HG03159 (cell line): ENCODE data around the gene TCP11L2.
"Not testable (repeated sequence)": the region's sequence is repeated elsewhere in the genome, so short reads cannot be mapped to it uniquely, and the experiment has no call there.

Source experiments
- ATAC-seq: cut with Tn5 transposase; IDR thresholded peaks from one replicate; pipeline ENCODE4 v1.9.1; 2021; ENCODE audit warnings: mild to moderate bottlenecking, moderate library complexity; ENCODE audit not compliant: unreplicated experiment

TCP11L2 gene

DNA sequence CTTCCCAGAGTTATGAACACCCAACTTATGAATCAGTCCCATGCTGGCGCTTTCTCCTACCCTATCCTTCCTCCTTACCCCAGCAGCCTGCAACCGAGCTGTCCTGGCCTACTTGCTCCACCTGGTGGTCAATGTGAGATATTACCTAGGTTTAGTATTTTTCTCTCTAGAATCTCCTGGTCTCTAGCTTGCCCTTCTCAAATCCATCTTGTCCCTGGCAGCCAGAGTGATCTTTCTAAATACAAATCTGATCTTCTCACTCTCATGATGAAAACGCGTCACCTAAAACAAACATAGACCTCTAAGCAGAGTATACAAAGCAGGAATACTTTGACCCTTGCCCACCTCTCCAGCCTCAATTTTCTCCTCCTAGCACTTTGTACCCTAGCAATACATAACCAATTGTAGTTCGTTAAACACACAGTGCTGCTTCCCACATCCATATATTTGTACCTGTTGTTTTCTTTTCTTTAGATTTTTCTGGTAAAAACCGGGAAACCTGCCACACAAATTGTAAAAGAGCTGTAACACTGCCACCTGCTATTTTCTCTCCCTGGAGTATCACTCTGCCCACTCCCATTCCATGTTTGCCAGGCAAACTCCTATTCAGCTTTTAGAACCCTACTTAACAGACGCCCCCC is 20.0 kb upstream of the TCP11L2 start:
- peak; percentile 61 for ATAC-seq

DNA sequence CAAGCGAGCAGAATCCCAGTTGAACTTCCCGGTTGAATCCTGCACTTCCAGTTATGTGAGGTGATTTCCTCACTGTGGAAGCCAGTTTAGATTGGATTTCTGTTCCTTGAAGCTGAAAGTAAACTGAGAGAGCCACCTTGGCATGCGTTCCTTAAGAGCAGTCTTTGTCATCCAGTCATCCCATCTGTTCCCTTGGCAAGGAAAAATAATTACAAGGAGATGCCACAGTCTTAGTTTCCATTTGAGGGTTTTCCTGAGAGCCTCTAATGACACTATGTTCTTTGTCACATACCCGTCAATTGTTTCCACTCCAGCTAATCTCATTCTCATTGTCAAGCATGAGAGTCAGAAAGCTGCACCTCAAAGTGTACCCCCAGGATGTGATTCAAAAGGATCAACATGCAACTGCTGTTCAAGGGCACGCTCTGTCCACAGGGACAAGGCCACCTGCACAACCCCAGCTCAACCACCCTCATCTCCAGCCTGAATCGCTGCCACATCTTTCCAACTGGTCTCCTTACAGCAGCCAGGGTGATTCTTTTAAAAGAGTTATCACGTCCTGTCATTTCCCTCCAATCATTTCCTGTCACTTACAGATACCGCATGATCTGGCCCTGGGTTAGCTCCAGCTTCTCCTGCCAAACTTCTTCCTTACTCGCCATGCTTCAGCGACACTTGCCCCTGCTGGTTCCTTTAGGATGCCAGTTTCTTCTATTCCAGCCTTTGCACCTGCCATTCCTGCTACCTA is 18.0 kb upstream of the TCP11L2 start:
- no peak for ATAC-seq

DNA sequence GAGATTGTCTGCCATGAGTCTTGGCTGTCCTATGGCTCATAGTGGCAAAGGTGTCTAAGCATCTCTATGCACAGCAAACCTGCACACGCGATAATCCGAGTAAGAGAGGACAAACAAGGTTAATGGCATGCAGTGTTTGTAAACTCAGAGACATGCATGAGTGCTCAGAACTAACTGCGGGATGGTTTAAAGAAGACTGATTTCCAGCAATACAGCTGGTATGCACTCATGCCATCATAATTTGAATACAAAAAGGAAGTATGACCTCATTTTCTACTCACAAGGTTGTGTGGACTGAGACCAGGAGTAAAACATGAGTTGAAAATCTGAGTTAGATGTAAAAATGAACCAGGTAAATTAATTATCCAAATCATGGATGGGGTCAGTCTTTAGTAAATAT is 16.6 kb upstream of the TCP11L2 start:
- ATAC-seq: peak; percentile 52

DNA sequence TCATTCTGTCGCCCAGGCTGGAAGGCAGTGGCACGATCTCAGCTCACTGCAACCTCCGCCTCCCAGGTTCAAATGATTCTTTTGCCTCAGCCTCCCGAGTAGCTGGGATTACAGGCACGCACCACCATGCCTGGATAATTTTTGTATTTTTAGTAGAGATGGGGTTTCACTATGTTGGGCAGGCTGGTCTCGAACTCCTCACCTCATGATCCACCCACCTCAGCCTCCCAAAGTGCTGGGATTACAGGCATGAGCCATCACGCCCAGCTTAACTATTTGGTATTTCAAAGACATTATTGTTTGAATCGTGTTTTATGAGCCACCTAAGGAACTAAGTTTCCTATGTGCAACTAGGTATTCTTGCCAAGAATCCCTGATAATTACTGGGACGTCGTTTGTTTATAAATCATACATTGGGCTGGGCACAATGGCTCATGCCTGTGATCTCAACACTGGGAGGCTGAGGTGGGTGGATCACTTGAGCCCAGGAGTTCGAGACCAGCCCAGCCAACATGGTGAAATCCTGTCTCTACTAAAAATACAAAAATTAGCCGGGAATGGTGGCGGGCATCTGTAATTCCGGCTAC is 15.9 kb upstream of the TCP11L2 start:
- not testable (repeated sequence) for ATAC-seq

DNA sequence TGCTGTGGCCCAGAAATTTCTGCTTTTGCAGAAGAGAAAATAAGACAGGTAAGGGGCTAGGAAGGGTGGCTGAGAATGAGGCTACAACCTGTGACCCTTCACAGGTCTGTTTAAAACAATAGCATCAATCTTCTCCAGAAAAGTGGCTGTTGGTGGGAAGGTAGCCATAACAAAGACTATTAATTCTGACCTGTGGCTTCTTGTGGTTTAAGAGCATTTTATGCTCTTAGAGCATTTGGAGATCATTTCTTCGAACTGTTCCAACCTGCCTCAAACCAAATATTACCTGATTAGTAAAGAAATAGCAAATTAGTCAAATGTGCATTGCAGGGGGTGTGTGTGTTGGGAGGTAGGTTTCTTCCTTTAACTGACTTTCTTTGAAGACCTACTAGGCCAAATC is 15.2 kb upstream of the TCP11L2 start:
- ATAC-seq: no peak

DNA sequence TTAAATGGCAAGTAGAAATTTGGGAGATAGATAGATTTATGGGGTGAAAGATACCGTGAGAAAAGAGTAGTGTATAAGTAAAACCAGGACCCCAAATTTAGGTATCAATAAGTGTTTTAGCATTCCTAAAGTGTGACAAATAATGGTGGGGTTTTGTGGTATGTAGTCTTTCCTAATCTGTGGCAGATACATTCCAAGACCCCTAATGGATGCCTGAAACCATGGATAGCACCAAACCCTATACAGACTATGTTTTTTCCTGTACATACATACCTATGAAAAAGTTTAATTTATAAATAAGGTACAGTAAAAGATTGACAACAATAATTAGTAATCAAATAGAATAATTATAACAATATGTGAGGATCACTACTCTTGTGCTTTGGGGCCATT is 14.4 kb upstream of the TCP11L2 start:
- no peak for ATAC-seq

DNA sequence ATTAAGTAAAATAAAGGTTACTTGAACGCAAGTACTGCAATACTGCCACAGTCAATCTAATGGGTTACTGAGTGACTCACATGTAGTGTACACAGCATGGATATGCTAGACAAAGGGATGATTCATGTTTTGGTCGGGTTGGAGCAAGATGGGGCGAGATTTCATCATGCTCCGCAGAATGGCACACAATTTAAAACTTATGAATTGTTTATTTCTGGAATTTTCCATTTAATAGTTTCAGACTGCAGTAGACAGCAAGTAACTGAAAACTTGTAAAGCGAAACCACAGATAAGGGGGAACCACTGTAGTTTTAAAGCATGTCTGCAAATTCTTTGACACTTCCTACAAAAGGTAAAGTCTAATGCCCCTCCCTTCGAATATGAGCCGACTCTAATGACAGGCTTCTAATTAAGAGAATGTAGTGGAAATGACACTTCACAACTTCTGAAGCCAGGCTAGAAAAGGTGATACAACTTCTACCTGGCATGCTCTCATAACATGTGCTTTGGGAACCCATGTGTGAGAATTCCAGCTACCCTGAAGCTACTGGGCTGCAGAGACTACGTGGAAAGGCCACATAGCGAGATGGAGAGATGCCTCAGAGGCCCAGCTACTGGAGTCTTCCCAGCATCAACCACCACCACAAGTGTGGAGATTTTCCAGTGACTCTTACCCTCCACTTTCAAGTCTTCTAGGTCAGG is 13.9 kb upstream of the TCP11L2 start:
- ATAC-seq: no peak

DNA sequence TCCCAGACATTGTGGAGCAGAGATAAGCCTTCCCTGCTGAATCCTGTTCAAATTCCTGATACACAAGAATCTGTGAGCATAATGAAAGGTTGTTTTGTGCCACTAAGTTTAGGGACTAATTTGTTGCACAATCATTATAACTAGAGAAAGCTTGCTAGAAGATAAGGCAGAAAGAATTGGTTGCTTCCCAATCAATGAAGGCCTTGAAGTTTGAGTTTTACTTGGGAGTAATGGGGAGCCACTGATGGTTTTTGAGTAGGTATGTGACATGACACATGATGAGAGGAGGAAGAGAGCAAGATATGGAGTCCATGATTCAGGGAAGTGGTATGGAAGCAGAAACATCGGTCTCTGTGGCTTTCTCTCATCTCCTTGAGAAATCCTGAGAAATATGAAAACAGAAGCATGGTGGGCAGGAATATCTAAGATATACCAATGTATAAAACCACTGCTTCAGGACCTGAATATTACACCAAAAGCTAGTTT is 13.3 kb upstream of the TCP11L2 start:
- no peak for ATAC-seq

DNA sequence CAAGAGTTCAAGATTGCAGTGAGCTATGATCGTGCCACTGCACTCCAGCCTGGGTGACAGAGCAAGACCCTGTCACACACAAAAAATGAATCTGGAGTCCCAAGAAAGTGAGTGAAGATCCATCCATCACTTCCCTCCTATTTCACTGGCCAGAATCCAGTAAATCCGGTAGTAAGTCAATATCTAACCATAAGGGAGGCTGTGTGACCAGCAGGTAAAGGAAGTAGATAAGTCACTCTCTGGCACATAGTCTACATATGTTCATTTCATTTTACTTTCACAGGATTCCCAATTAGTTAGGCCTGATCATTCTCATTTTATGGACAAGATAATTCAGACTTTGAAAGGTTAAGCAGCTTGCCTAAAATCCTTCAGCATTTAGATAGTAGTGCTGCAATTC is 11.9 kb upstream of the TCP11L2 start:
- no peak for ATAC-seq

DNA sequence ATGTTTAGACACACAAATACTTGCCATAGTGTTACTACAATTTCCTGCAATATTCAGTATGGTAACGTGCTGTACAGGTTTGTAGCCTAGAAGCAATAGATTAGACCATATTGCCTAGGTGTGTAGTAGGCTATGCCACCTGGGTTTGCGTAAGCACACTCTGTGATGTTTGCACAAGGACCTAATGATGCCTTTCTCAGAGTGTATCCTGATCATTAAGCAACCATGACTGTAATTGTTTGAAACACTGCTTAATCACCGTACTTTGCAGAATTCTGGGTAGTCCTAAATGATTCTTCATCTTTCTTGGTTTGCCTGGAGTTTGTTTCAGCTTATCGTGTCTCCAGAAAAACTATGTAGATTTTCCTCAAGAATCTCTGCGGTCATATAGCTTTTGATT is 11.2 kb upstream of the TCP11L2 start:
- no peak for ATAC-seq

DNA sequence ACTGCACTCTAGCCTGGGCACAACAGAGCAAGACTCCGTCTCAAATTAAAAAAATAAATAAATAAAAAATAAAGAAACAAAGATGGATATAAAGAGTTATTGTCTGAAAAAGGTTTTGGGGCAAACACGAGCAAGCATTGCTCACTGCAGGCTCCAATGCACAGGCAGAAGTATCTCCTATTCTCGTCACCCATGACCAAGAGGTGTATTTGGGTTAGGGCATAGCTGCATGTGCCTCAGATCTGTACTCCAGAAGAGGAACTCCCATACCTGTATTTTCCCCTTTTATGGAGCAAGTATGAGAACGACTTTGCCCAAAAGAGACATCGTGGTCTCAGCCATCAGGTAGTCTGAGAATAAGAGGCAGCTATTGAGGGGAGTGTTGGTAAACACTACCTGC is 10.2 kb upstream of the TCP11L2 start:
- ATAC-seq: no peak

DNA sequence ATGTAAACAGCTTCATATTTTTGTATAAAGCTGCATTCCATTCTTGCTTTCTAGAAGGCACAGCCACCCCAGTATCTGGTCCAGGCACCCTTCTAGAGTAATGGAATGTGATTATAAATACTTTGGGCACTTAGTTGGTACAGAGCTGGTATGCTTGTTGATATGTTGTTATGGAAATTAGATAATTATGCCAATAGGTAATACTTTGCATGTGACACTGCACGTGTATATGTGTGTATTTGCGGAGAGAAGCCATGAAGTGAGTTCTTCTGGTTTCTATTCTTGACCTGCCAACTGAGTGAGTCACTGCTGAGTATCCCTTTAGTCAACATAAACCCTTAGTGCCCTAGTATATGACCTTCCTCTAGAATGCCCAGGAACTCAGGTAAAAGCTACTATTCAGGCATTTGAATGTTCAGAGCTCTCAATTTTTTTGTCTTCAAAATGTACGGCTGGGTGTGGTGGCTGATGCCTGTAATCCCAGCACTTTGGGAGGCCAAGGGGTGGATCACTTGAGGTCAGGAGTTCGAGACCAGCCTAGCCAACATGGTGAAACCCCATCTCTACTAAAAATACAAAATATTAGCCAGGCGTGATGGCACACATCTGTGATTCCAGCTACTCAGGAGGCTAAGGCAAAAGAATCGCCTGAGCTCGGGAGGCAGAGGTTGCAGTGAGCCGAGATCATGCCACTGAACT is 6.2 kb upstream of the TCP11L2 start:
- ATAC-seq: no peak

DNA sequence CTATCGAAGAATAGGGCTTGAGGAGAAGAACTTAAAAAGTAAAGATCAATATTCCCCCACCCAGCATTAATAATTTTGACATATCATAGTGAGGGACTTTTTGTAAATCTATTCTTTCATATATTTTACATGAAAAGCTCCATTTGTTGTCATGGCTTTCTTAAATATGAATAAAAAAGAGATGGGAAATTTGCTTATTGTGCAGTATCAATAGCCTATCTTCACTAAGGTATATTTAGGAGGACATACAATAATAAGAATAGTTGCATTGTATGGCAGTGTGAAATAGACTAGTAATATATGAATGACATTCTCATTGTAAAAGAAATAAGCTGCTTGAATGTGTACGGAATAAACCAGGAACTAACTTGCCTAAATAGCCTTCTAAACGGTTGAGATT is 5.5 kb upstream of the TCP11L2 start:
- no peak for ATAC-seq

DNA sequence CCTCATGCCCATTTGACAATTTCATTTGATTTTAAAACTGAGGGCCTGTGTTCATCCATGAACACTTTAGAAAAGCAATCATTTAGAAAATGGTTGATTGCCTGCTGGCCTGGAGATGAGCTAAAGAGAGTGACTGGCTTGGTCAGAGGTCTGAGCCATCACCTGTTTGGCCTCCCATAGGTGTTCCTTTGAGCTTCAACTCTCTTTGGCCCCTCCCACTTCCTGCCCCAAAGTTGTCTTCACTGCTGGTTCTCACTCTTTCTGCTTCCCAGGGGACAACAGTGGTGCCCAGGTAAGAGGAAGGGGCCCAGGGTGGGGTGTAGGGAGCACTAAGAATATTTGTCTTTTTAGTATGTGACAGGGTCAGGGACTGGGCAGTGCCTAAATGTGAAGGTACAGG is 4.9 kb upstream of the TCP11L2 start:
- ATAC-seq: no peak

DNA sequence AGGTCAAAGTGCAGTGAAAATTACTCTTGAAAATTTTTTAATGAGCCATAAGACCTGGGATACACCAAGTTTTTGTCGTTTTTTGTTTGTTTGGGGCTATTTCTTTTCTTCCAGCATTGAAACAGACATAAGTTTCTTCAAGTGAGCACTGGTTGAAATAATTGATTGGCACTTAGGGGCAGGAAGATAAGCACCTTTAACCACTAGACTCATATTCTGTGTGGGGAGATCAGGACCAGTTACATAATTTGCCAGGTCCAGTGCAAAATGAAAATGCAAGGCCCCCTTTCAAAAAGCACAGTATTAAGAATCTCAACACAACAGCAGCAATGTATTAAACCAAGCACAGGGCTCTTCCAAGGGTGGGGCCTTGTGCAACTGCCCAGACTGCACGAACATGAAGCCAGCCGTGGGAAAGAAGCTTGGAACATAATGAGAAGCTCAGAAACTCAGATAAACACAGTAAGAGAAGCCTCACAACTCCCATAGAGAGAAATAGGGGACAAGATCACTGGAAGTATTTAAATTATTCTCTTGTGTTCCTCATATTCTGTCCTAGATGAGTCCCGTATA is 3.2 kb upstream of the TCP11L2 start:
- no peak for ATAC-seq

DNA sequence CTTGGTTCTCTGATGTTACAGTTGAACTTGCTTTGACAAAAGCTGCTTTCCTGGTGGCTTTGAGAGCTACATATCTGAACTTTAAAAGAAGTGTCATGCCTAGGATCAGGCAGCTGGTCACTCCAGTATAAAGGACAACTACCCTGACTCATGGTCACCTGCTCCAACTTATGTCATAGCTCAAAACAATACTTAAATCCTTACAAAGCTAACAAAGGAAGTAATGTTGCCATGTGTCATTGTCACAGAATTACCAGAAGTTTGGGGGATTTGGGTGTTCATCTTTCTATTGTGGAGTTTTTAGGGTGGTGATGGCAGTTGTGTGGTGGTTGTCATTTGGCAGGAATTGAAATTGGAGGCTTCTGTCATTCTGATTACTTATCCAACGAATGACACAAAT is 1.8 kb upstream of the TCP11L2 start:
- no peak for ATAC-seq

DNA sequence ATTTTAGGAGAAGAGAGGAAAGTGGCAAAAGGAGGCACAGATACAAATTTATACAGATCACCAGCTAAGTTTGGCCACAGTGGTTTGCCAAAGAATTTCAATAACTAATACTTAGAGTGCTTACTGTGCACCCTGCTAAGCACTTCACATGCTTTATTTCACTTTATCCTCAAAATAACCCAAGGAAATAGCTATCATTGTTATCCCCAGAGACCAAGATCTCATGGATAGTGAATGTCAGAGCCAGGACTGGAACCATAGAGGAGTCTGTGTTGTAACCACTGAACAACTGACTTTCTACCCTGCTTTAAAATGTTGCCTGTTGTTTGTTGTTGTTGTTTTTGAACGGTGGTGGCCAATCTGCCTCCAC is 1.3 kb upstream of the TCP11L2 start:
- no peak for ATAC-seq

DNA sequence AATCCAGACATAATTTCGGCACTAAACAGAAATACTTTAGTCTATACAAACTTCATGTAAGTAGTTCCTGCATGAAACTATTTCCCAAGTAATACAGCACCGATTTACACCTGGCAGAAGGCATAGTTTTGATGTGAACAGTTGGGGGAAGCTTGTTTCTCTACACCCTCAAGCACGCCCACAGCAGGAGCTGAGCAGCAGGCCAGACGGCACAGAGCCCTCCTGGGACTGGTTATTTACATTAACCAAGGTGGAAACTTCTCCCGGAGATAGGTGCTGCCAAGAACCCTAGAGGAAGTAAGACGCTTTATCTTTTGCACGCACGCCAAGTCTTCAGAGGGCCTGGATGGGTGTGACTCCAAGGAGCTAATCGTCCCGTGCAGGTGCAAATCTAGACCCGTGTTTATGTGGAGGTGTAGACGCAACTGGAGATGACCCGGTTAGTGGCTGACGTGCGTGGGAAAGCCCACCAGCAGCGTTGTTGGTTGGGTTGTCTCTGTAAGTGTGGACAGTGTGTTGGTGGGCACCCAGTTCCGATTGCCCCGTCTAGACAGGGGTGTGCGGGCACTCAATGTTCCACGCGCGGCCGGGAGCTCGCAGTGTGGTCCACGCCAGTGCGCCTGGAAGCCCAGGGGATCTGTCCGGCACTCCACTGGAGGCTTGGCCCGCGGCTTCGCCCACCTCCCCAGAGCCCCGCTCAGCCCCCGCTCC is 767 bp upstream of the TCP11L2 start:
- ATAC-seq: peak; percentile 41

DNA sequence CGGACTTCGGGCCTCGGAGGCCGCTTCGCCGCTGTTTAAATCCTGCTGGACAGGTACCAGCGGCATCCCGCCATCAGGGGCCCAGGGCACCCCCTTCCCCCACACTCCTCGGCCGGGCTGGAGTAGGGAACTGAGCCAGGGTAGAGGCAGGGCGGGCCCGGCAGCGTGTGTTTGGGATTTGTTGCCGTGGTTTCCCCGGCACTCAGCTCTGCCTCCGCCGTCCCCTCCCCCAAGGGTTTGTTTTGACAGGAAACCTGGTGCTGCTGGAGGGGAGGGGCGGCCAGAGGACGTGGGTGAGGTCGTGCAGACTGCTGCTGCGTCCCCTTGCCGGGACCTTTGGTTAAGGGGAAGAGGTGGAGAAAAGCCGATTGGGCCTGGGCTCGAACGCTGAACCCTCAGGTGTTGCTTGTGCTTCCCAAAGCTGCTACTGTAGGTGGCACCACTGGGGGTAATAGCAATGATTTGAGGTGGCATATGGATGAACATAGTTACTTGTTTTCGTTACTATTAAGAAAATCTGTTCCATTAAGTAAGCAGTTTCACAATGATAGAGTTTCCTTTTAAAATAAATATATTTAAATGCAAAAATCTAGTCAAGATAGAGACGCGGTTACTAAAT is 778 bp downstream of the TCP11L2 start:
- peak; percentile 34 for ATAC-seq

DNA sequence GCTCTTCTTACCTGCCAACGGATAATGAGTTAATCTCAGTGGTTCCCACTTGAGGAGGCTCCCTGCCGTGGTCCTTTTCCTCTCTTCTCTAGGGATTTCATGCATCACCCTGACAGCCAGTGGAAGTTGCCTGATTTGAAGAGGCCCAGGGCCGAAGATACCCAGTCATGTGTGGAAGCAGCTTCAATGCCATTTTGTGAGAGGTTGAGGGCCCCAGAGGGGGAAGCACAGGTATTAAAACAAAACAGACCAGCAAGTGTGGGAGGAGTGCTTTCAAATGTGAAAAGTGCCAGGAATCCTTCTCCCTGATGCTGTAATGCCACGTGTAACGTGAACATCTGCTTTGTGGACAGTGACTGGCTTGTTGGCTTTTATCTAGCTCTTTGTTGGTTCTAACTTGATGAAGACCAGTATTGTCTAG is 1.5 kb downstream of the TCP11L2 start:
- no peak for ATAC-seq
